RWPE2 (cell line): ENCODE measurements around the gene PXK.
"Not testable (repeated sequence)": the region's sequence is repeated elsewhere in the genome, so short reads cannot be mapped to it uniquely, and the experiment has no call there.

Experiments used
- ATAC-seq: fragments of 200-7000 bp; cut with Tn5 transposase; 3 replicates; pipeline ENCODE4 v1.9.1; 2021; ENCODE audit warnings: low read depth
- DNase-seq: peaks from one replicate; pipeline ENCODE4 v3.0.0-alpha.2; 2020; ENCODE audit warnings: low spot score
- H3K27ac ChIP-seq: fragments of 450-650 bp; 2 replicates; pipeline ENCODE4 v1.5.1; 2017; ENCODE audit warnings: mild to moderate bottlenecking; ENCODE audit not compliant: poor library complexity, severe bottlenecking
- H3K27me3 ChIP-seq: fragments of 250-450 bp; sonication (Bioruptor Pico); 2 replicates; pipeline ENCODE4 v1.5.1; 2021; ENCODE audit warnings: mild to moderate bottlenecking, moderate library complexity; ENCODE audit not compliant: insufficient read depth, poor library complexity, severe bottlenecking
- H3K36me3 ChIP-seq: fragments of 250-450 bp; sonication (Bioruptor Pico); 2 replicates; pipeline ENCODE4 v1.5.1; 2020; ENCODE audit warnings: low read depth, mild to moderate bottlenecking, moderate library complexity
- H3K4me1 ChIP-seq: fragments of 250-450 bp; sonication (Bioruptor Pico); 2 replicates; pipeline ENCODE4 v1.5.1; 2021; ENCODE audit warnings: mild to moderate bottlenecking, moderate library complexity; ENCODE audit not compliant: insufficient read depth, poor library complexity, severe bottlenecking
- H3K4me3 ChIP-seq: fragments of 250-450 bp; sonication (Bioruptor Pico); 2 replicates; pipeline ENCODE4 v1.5.1; 2021; ENCODE audit warnings: mild to moderate bottlenecking, moderate library complexity; ENCODE audit not compliant: severe bottlenecking
- H3K9me3 ChIP-seq: fragments of 250-450 bp; sonication (Bioruptor Pico); 2 replicates; pipeline ENCODE4 v1.5.1; 2021; ENCODE audit warnings: mild to moderate bottlenecking, moderate library complexity; ENCODE audit not compliant: severe bottlenecking
- TF ChIP-seq, protein P1 (sequence below): fragments of 450-650 bp; IDR thresholded peaks from one replicate; pipeline ENCODE4 v1.5.1; 2017; ENCODE audit warnings: mild to moderate bottlenecking, moderate library complexity; ENCODE audit not compliant: poor library complexity, severe bottlenecking

Gene PXK

DNA sequence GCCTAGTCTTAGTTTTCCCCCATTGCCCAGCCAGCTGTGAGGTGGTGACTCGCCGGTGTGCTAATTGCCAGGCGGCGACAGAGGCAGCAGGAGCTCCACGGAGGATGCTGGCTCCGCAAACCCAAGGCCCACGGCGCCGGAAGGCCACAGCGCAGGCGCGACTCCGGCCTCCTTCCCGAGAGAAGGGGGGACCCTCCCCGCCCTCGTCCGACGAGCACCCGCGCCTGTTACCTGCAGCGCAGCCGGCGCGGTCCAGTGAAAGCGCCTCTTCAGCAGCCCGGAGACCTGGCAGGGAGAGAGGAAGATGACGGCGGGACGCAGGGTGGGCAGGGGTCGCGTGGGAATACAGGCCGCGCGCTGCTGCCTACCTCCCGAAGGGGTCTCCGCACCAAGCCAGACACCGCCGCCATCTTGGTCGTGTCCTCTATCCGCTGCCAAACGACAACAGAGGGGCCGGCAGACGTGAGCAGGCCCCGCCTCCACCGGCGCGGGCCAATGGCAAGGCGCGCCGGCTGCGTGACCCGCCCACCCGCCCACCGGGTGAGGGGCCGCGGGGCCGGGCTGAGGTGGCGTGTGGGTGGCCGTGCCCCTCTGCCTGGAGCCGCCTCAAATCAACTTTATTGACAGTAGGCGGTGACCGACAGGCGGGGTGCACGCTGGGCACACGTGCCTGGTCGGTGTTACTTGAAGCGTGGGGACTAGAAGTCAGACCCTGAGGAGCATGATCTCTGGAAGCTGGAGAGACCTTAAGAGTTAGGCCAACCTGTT lies 100.9 kb downstream of the PXK start, which contains the start of gene PDHB:
Gene PDHB (minus strand): TSS at position 433 of the 768 bp plus-strand sequence. CDS start 23 bp downstream, at position 410.
- H3K4me1 ChIP-seq: peaks cover 17% of the 10 kb centered on the region
- peak within 1 kb of the TSS; percentile 54 for H3K27ac ChIP-seq
- H3K9me3 ChIP-seq: no peaks in the 10 kb centered on the region
- TF ChIP-seq, protein P1, sequence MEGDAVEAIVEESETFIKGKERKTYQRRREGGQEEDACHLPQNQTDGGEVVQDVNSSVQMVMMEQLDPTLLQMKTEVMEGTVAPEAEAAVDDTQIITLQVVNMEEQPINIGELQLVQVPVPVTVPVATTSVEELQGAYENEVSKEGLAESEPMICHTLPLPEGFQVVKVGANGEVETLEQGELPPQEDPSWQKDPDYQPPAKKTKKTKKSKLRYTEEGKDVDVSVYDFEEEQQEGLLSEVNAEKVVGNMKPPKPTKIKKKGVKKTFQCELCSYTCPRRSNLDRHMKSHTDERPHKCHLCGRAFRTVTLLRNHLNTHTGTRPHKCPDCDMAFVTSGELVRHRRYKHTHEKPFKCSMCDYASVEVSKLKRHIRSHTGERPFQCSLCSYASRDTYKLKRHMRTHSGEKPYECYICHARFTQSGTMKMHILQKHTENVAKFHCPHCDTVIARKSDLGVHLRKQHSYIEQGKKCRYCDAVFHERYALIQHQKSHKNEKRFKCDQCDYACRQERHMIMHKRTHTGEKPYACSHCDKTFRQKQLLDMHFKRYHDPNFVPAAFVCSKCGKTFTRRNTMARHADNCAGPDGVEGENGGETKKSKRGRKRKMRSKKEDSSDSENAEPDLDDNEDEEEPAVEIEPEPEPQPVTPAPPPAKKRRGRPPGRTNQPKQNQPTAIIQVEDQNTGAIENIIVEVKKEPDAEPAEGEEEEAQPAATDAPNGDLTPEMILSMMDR: no peak
- peak within 1 kb of the TSS; percentile 98 for H3K4me3 ChIP-seq
- DNase-seq: peak; percentile 87
- ATAC-seq: peak; percentile 90
- H3K27me3 ChIP-seq: no peaks in the 10 kb centered on the region
- H3K36me3 ChIP-seq: peaks cover 38% of the 10 kb centered on the region

- H3K36me3 ChIP-seq: peaks cover 32% of the 10 kb centered on the region
- H3K4me1 ChIP-seq: peaks cover 17% of the 10 kb centered on the region
- H3K9me3 ChIP-seq: no peaks in the 10 kb centered on the region
- H3K27ac ChIP-seq: peak overlapping the region; percentile 54
- H3K4me3 ChIP-seq: peak overlapping the region; percentile 98
- ATAC-seq (no peak), DNase-seq (no peak)
- TF ChIP-seq, protein P1: no peak
- no peaks in the 10 kb centered on the region for H3K27me3 ChIP-seq
Measured at GRCh38 chr3:58434168-58434504, 101.4 kb downstream of the PXK start.

DNA sequence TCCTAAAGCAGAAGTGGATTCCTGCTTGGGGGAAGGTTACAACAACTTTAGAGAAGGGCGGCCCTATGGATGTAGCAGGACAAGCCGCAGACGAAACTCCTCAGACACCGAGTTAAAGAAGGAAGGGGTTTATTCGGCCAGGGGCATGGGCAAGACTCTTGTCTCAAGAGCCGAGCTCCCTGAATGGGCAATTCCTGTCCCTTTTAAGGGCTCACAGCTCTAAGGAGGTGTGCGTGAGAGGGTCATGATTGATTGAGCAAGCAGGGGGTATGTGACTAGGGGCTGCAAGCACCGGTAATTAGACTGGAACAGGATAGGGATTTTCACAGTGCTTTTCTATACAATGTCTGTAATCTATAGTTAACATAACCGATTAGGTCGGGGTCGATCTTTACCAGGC lies 101.8 kb downstream of the PXK start:
- H3K4me3 ChIP-seq: no peak overlapping the region
- H3K9me3 ChIP-seq: no peaks in the 10 kb centered on the region
- DNase-seq: no peak
- TF ChIP-seq, protein P1: no peak
- ATAC-seq: no peak
- no peaks in the 10 kb centered on the region for H3K27me3 ChIP-seq
- H3K36me3 ChIP-seq: peaks cover 29% of the 10 kb centered on the region
- peak overlapping the region; percentile 54 for H3K27ac ChIP-seq
- peaks cover 17% of the 10 kb centered on the region for H3K4me1 ChIP-seq

DNA sequence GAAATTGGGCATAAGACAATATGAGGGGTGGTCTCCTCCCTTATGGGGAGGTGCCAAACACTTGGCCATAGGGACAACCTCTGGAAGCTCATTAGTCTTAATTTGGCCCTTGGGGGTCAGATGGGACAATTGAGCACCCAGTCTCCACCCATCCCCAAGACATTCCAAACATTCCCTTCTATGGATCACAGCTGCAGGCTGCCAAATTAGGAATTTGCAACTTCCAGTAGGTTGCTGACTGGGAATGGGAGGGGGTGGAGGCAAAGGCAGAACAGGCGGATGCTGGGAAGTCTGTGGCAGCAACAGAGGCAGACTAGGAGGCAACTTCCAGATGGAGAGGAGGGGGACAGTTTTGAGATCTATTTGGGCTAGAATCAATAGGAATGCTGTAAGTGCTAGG lies 102.3 kb downstream of the PXK start:
- TF ChIP-seq, protein P1: no peak
- H3K9me3 ChIP-seq: no peaks in the 10 kb centered on the region
- no peak overlapping the region for H3K4me3 ChIP-seq
- DNase-seq (peak; percentile 66), ATAC-seq (peak; percentile 60)
- H3K36me3 ChIP-seq: peaks cover 24% of the 10 kb centered on the region
- peaks cover 17% of the 10 kb centered on the region for H3K4me1 ChIP-seq
- H3K27ac ChIP-seq: peak overlapping the region; percentile 54
- H3K27me3 ChIP-seq: no peaks in the 10 kb centered on the region

DNA sequence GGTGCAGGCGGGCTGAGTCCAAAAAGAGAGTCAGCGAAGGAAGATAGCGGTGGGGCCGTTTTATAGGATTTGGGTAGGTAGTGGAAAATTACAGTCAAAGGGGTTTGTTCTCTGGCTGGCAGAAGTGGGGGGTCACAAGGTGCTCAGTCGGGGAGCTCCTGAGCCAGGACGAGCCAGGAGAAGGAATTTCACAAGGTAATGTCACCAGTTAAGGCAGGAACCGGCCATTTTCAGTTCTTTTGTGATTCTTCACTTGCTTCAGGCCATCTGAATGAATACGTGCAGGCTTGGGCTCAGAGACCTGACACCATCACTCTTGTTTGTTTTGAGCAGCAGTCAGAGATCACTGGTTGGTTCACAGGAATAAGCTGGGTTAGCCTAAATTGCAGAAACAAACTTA lies 104.6 kb downstream of the PXK start:
- H3K27me3 ChIP-seq, ATAC-seq, H3K36me3 ChIP-seq, H3K9me3 ChIP-seq, H3K4me3 ChIP-seq, H3K27ac ChIP-seq, DNase-seq: not testable (repeated sequence)
- peaks cover 17% of the 10 kb centered on the region for H3K4me1 ChIP-seq

GRCh38 chr3:58440996-58441355 lies 108.3 kb downstream of the PXK start:
- not testable (repeated sequence) for H3K27me3 ChIP-seq, DNase-seq, H3K36me3 ChIP-seq, H3K27ac ChIP-seq, ATAC-seq, H3K4me1 ChIP-seq, H3K9me3 ChIP-seq, H3K4me3 ChIP-seq
